ENCODE results near the gene MT3. TPM values are rescaled to one million over a fixed set of nuclear protein-coding genes. Genes with fewer than 3 reads are reported as not detected.

The MT3 gene
- total and polyA plus RNA-seq, 2 of the 13 experiments (the other 11 are each of a cell fraction or from before 2014, with no cell fraction given) = not detected

GRCh38 chr16:56607109-56607618 is 17.8 kb downstream of the MT3 start (continued):
- TF ChIP-seq, protein P1, sequence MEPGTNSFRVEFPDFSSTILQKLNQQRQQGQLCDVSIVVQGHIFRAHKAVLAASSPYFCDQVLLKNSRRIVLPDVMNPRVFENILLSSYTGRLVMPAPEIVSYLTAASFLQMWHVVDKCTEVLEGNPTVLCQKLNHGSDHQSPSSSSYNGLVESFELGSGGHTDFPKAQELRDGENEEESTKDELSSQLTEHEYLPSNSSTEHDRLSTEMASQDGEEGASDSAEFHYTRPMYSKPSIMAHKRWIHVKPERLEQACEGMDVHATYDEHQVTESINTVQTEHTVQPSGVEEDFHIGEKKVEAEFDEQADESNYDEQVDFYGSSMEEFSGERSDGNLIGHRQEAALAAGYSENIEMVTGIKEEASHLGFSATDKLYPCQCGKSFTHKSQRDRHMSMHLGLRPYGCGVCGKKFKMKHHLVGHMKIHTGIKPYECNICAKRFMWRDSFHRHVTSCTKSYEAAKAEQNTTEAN (CRISPR knock-in tag; conservative IDR thresholded peaks at IDR 0.05) = peak; percentile 86; the same call in 1 of the 2 replicates
- TF ChIP-seq PHF5A (CRISPR knock-in tag; IDR thresholded peaks at IDR 0.05; ENCODE audit: low read depth, unreplicated experiment) (peak; percentile 7), MTF1 (CRISPR knock-in tag; IDR thresholded peaks at IDR 0.05) (peak; percentile 97), RFXAP (CRISPR knock-in tag; IDR thresholded peaks at IDR 0.05; ENCODE audit: borderline replicate concordance) (peak; percentile 90; the same call in 1 of the 2 replicates), ZNF576 (CRISPR knock-in tag; IDR thresholded peaks at IDR 0.05) (no peak), SMAD9 (CRISPR knock-in tag; IDR thresholded peaks at IDR 0.05) (no peak), ZNF572 (CRISPR knock-in tag; IDR thresholded peaks at IDR 0.05) (0 out of 2 replicates have a peak, but pooled peaks have one; percentile 45), SAP130 (CRISPR knock-in tag; IDR thresholded peaks at IDR 0.05; ENCODE audit: low read depth) (peak; percentile 89), ZBTB33 (CRISPR knock-in tag; IDR thresholded peaks at IDR 0.05) (peak; percentile 79; the same call in 1 of the 2 replicates), ZNF160 (CRISPR knock-in tag; IDR thresholded peaks at IDR 0.05) (no peak), REL (CRISPR knock-in tag; conservative IDR thresholded peaks at IDR 0.05) (no peak), ZNF879 (CRISPR knock-in tag; IDR thresholded peaks at IDR 0.05) (no peak), GZF1 (CRISPR knock-in tag; IDR thresholded peaks at IDR 0.05) (no peak), ZNF768 (CRISPR knock-in tag; IDR thresholded peaks at IDR 0.05) (peak; percentile 55; the same call in 1 of the 2 replicates), AHR (CRISPR knock-in tag; IDR thresholded peaks at IDR 0.05) (peak; percentile 95), DPF2 (CRISPR knock-in tag; IDR thresholded peaks at IDR 0.05; ENCODE audit: borderline replicate concordance, low read depth) (no peak; the same call in 1 of the 2 replicates), THAP7 (CRISPR knock-in tag; IDR thresholded peaks at IDR 0.05) (no peak)
- TF ChIP-seq, protein P2, sequence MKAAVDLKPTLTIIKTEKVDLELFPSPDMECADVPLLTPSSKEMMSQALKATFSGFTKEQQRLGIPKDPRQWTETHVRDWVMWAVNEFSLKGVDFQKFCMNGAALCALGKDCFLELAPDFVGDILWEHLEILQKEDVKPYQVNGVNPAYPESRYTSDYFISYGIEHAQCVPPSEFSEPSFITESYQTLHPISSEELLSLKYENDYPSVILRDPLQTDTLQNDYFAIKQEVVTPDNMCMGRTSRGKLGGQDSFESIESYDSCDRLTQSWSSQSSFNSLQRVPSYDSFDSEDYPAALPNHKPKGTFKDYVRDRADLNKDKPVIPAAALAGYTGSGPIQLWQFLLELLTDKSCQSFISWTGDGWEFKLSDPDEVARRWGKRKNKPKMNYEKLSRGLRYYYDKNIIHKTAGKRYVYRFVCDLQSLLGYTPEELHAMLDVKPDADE (CRISPR knock-in tag; IDR thresholded peaks at IDR 0.05) = no peak; the same call in 1 of the 2 replicates

Data from HepG2 (cell line).